Liver (tissue), 3 donors: ENCODE data around the gene LRRC71.

ENCODE experiments used
- RXRA ChIP-seq, 2 donors: IDR thresholded peaks; 2 replicates each; pipeline ENCODE4 v1.6.1; 2017 to 2018; ENCODE audit warnings: antibody characterized with exemption in 2 of 2, mild to moderate bottlenecking in 1 of 2
- SP1 ChIP-seq: IDR thresholded peaks from 2 replicates; pipeline ENCODE4 v1.6.1; 2018; ENCODE audit warnings: antibody characterized with exemption, mild to moderate bottlenecking
- TAF1 ChIP-seq: conservative IDR thresholded peaks from 2 replicates; pipeline ENCODE4 v1.6.1; 2016; ENCODE audit warnings: antibody characterized with exemption, mild to moderate bottlenecking
- TF ChIP-seq, protein P1 (sequence below): fragments of 150-350 bp; IDR thresholded peaks from 2 replicates; pipeline ENCODE4 v1.5.1; 2017; ENCODE audit warnings: improper control_type of control experiment, low read depth, low read length; ENCODE audit not compliant: missing input control
- donor health status: healthy.
- donor health status: healthy.

DNA sequence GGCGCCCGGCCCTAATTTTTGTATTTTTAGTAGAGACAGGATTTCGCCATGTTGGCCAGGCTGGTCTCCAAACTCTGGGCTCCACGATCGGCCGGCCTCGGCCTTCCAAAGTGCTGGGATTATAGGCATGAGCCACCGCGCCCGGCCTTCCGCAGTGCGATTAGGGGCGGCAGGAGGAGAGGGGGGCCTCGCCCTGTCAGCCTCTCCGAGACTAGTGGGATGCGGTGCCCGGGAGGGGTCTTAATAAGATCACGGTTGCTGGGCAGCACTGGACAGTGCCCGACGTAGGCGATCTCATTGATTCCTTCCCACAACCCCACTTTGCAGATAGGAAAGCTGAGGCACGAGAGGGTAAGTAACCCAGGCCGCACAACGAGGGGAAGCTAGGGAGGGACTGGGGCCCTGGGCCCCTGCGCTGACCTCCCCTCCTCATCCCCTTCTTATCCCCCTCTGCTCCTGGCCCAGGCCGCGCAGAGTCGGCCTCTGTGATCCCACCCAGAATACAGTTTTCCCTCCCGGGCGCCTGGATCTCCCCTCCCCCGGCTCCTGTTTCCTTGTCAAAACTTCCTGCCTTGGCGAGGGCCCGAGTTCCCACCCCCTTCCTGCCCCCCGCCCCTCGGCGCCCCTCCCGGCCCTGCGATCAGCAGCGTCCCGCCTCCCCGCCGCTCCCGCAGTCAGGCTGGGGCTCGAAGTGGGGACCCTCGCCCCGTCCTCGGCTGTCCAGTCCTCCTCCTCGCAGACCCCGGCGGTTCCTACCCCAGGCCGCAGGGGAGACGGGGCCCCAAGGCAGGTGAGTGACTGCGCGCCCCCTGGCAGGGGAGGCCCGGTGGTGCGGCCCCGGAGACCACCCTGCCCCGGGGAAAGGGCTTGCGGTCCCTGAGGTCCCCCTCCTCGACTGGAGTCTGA lies 27.1 kb upstream of the LRRC71 start, which contains the start of gene PEAR1:
- TF ChIP-seq, protein P1, sequence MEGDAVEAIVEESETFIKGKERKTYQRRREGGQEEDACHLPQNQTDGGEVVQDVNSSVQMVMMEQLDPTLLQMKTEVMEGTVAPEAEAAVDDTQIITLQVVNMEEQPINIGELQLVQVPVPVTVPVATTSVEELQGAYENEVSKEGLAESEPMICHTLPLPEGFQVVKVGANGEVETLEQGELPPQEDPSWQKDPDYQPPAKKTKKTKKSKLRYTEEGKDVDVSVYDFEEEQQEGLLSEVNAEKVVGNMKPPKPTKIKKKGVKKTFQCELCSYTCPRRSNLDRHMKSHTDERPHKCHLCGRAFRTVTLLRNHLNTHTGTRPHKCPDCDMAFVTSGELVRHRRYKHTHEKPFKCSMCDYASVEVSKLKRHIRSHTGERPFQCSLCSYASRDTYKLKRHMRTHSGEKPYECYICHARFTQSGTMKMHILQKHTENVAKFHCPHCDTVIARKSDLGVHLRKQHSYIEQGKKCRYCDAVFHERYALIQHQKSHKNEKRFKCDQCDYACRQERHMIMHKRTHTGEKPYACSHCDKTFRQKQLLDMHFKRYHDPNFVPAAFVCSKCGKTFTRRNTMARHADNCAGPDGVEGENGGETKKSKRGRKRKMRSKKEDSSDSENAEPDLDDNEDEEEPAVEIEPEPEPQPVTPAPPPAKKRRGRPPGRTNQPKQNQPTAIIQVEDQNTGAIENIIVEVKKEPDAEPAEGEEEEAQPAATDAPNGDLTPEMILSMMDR: no peak
- TF ChIP-seq SP1 (no peak), RXRA (IDR thresholded peaks at IDR 0.05) (no peak), TAF1 (no peak)
